Measurements from ENCODE around the gene PLEKHA8. TPM values are rescaled to one million over a fixed set of nuclear protein-coding genes. Genes with fewer than 3 reads are reported as not detected.

Gene PLEKHA8
- total and polyA plus RNA-seq, 10 of the 15 experiments (the other 5 are each of a cell fraction or from before 2014, with no cell fraction given), result 1.1 to 13.2 (median 5.7) TPM

DNA sequence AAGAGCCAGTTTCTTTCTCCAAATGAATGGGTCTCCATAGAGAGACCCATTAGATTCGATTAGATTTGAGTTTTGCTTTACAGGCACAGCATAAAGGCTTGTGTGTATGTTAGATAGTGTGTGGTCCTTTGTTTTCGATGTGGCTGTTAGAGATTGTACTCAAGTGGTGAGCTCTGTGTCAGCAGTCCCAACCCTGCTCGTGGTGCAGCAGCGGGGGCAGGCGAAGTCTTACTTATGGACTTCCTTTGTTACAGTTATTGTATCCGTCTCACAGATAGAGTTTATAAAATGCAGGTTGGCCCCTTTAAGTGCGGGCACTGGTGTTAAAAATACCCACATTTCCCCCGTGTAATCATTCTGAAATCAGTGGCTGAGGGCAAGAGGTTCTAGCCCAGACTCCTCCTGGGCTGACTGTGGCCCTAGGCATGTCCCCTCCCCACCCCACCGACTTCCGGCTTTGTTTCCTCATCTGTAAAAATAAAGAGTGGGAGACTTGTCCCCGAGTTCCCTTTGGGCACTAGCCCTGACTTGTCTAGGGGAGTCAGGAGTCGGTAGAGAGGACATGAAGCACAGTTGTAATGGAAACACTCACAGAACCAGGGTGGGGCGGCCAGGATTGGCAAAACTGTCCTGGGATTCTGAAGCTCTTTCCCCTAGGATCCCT lies 135.2 kb downstream of the PLEKHA8 start (continued):
- TF ChIP-seq, protein P1, sequence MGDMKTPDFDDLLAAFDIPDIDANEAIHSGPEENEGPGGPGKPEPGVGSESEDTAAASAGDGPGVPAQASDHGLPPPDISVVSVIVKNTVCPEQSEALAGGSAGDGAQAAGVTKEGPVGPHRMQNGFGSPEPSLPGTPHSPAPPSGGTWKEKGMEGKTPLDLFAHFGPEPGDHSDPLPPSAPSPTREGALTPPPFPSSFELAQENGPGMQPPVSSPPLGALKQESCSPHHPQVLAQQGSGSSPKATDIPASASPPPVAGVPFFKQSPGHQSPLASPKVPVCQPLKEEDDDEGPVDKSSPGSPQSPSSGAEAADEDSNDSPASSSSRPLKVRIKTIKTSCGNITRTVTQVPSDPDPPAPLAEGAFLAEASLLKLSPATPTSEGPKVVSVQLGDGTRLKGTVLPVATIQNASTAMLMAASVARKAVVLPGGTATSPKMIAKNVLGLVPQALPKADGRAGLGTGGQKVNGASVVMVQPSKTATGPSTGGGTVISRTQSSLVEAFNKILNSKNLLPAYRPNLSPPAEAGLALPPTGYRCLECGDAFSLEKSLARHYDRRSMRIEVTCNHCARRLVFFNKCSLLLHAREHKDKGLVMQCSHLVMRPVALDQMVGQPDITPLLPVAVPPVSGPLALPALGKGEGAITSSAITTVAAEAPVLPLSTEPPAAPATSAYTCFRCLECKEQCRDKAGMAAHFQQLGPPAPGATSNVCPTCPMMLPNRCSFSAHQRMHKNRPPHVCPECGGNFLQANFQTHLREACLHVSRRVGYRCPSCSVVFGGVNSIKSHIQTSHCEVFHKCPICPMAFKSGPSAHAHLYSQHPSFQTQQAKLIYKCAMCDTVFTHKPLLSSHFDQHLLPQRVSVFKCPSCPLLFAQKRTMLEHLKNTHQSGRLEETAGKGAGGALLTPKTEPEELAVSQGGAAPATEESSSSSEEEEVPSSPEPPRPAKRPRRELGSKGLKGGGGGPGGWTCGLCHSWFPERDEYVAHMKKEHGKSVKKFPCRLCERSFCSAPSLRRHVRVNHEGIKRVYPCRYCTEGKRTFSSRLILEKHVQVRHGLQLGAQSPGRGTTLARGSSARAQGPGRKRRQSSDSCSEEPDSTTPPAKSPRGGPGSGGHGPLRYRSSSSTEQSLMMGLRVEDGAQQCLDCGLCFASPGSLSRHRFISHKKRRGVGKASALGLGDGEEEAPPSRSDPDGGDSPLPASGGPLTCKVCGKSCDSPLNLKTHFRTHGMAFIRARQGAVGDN (IDR thresholded peaks at IDR 0.05), result peak; percentile 86
- TF ChIP-seq NBN (IDR thresholded peaks at IDR 0.05), result peak; percentile 22; the same call in 1 of the 2 replicates
- TF ChIP-seq, protein P2, sequence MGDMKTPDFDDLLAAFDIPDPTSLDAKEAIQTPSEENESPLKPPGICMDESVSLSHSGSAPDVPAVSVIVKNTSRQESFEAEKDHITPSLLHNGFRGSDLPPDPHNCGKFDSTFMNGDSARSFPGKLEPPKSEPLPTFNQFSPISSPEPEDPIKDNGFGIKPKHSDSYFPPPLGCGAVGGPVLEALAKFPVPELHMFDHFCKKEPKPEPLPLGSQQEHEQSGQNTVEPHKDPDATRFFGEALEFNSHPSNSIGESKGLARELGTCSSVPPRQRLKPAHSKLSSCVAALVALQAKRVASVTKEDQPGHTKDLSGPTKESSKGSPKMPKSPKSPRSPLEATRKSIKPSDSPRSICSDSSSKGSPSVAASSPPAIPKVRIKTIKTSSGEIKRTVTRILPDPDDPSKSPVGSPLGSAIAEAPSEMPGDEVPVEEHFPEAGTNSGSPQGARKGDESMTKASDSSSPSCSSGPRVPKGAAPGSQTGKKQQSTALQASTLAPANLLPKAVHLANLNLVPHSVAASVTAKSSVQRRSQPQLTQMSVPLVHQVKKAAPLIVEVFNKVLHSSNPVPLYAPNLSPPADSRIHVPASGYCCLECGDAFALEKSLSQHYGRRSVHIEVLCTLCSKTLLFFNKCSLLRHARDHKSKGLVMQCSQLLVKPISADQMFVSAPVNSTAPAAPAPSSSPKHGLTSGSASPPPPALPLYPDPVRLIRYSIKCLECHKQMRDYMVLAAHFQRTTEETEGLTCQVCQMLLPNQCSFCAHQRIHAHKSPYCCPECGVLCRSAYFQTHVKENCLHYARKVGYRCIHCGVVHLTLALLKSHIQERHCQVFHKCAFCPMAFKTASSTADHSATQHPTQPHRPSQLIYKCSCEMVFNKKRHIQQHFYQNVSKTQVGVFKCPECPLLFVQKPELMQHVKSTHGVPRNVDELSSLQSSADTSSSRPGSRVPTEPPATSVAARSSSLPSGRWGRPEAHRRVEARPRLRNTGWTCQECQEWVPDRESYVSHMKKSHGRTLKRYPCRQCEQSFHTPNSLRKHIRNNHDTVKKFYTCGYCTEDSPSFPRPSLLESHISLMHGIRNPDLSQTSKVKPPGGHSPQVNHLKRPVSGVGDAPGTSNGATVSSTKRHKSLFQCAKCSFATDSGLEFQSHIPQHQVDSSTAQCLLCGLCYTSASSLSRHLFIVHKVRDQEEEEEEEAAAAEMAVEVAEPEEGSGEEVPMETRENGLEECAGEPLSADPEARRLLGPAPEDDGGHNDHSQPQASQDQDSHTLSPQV (IDR thresholded peaks at IDR 0.05), result 0 out of 2 replicates have a peak, but pooled peaks have one; percentile 14
- TF ChIP-seq ETV6 (conservative IDR thresholded peaks at IDR 0.05 in 1 of 2, IDR thresholded peaks at IDR 0.05 in 1 of 2; ENCODE audit: borderline replicate concordance in 1 of 2, low read depth in 1 of 2), result peak in 1 of 2 experiments; percentile 61; a peak in 2 of 4 replicates
- TF ChIP-seq NR2C2 (IDR thresholded peaks at IDR 0.05; ENCODE audit: borderline replicate concordance, control insufficient read depth, insufficient read length, low read depth), result no peak
- peak; percentile 60 for TF ChIP-seq RUNX3 (IDR thresholded peaks at IDR 0.05; ENCODE audit: low read length)
